PC-9 (cell line): ENCODE results near the gene UBE4A. TPM values are rescaled to one million over a fixed set of nuclear protein-coding genes. Genes with fewer than 3 reads are reported as not detected.

Experiments
- BruUV-seq: library from RNA; stranded (reverse); fragments of 400-500 nt; replicated peaks from 2 replicates; lab custom pipeline; 2021; lab: Mats Ljungman, UMichigan
- CTCF ChIA-PET: fragments of 300-600 bp; sonication (Branson Sonifier 250); formaldehyde crosslinking; loops from one replicate; lab custom pipeline; 2022; ENCODE audit warnings: antibody characterized with exemption; lab: Charles Lee
- POLR2A ChIA-PET: fragments of 300-600 bp; sonication (Branson Sonifier 250); formaldehyde crosslinking; loops from one replicate; lab custom pipeline; 2022; ENCODE audit warnings: antibody characterized with exemption; ENCODE audit not compliant: unreplicated experiment; lab: Charles Lee
- DNase-seq, 2 experiments: peaks; one replicate each; pipeline versions ENCODE4 v3.0.0 to v3.0.0-alpha.2; 2015 to 2022; ENCODE audit warnings: mixed read lengths in 1 of 2
- H2AFZ ChIP-seq: fragments of 200-600 bp; sonication (generic); 2 replicates; pipeline ENCODE4 v1.8.1; 2017; ENCODE audit warnings: antibody characterized with exemption
- H3F3A ChIP-seq: fragments of 200-600 bp; sonication (generic); 2 replicates; pipeline ENCODE4 v1.8.1; 2017; ENCODE audit warnings: antibody characterized with exemption, mild to moderate bottlenecking, low read depth; ENCODE audit not compliant: insufficient read depth
- H3K27ac ChIP-seq: fragments of 200-600 bp; sonication (generic); 2 replicates; pipeline ENCODE4 v1.6.1; 2016; ENCODE audit warnings: mixed run types
- H3K27me3 ChIP-seq: fragments of 200-600 bp; sonication (generic); 2 replicates; pipeline ENCODE4 v1.6.1; 2016; ENCODE audit warnings: low read depth, mixed run types; ENCODE audit not compliant: insufficient read depth
- H3K36me3 ChIP-seq: fragments of 200-600 bp; sonication (generic); 2 replicates; pipeline ENCODE4 v1.6.1; 2016; ENCODE audit warnings: low read depth, mixed run types
- H3K4me1 ChIP-seq: fragments of 200-600 bp; sonication (generic); replicated peaks from 2 replicates; pipeline ENCODE4 v1.6.1; 2016; ENCODE audit warnings: mixed run types; ENCODE audit not compliant: insufficient read depth
- H3K4me2 ChIP-seq: fragments of 200-600 bp; sonication (generic); 2 replicates; pipeline ENCODE4 v1.6.1; 2017; ENCODE audit warnings: mixed run types
- H3K4me3 ChIP-seq: fragments of 200-600 bp; sonication (generic); 2 replicates; pipeline ENCODE4 v1.6.1; 2016; ENCODE audit warnings: mixed run types
- H3K79me2 ChIP-seq: fragments of 200-600 bp; sonication (generic); 2 replicates; pipeline ENCODE4 v1.6.1; 2017; ENCODE audit warnings: low read depth, mixed run types
- H3K9me2 ChIP-seq: fragments of 200-600 bp; sonication (generic); 2 replicates; pipeline ENCODE4 v1.8.1; 2017; ENCODE audit warnings: mild to moderate bottlenecking; ENCODE audit not compliant: insufficient read depth
- H3K9me3 ChIP-seq: fragments of 200-600 bp; sonication (generic); 2 replicates; pipeline ENCODE4 v1.8.1; 2016; ENCODE audit warnings: low read depth; ENCODE audit not compliant: insufficient read depth
- H4K20me1 ChIP-seq: fragments of 200-600 bp; sonication (generic); 2 replicates; pipeline ENCODE4 v1.8.1; 2017; ENCODE audit not compliant: insufficient read depth
- CTCF ChIP-seq: fragments of 200-600 bp; sonication (generic); conservative IDR thresholded peaks from 2 replicates; pipeline ENCODE4 v1.6.1; 2017; ENCODE audit warnings: mixed run types, antibody characterized with exemption, mild to moderate bottlenecking, moderate library complexity
- EZH2 ChIP-seq: fragments of 200-600 bp; sonication (generic); IDR thresholded peaks from 2 replicates; pipeline ENCODE4 v1.8.0; 2017; ENCODE audit warnings: antibody characterized with exemption, low read depth
- intact Hi-C: fragments of 100-400 bp; cut with micrococcal nuclease; formaldehyde crosslinking; loops from one replicate; pipeline ENCODE4 v1.10.0; 2022; ENCODE audit not compliant: unreplicated experiment
- total RNA-seq: library from RNA; stranded (reverse); gene quantifications from 2 replicates; pipeline ENCODE4 v1.2.3, GENCODE V29; 2021

UBE4A gene
- total RNA-seq, 1 experiment from 2014 or later: 30.9 TPM

- CTCF ChIA-PET: no interaction called here
- Histone ChIP-seq H3K27ac (no peak overlapping the region), H3F3A (peaks cover 8% of the 10 kb centered on the region), H3K4me2 (no peak overlapping the region), H3K9me3 (no peaks in the 10 kb centered on the region), H3K36me3 (peaks cover 35% of the 10 kb centered on the region), H2AFZ (no peak overlapping the region), H3K4me1 (peaks cover 27% of the 10 kb centered on the region), H3K9me2 (no peaks in the 10 kb centered on the region), H3K79me2 (peaks cover 100% of the 10 kb centered on the region), H3K4me3 (no peak overlapping the region), H3K27me3 (no peaks in the 10 kb centered on the region), H4K20me1 (peaks cover 86% of the 10 kb centered on the region)
- BruUV-seq: no TSS peak
- intact Hi-C loops: no loop called here
- no peak for TF ChIP-seq CTCF
- TF ChIP-seq EZH2: no peak
- no peak for DNase-seq
- POLR2A ChIA-PET: interaction anchor here (0.7 kb wide), 1 partner anchor 65 kb away, joined by 9 read pairs; no protein-coding TSS in a partner anchor
Observed at GRCh38 chr11:118443590-118444218, 84.3 kb downstream of the UBE4A start.

GRCh38 chr11:118447423-118447822, 88.0 kb downstream of the UBE4A start:
- Histone ChIP-seq H3K4me2 (no peak overlapping the region), H2AFZ (no peak overlapping the region), H3K9me2 (no peaks in the 10 kb centered on the region), H3F3A (peaks cover 11% of the 10 kb centered on the region), H3K4me3 (no peak overlapping the region), H3K27me3 (no peaks in the 10 kb centered on the region), H3K36me3 (peaks cover 26% of the 10 kb centered on the region), H3K4me1 (no peaks in the 10 kb centered on the region; the same call in 1 of the 2 replicates), H4K20me1 (peaks cover 73% of the 10 kb centered on the region), H3K9me3 (no peaks in the 10 kb centered on the region), H3K27ac (no peak overlapping the region), H3K79me2 (peaks cover 93% of the 10 kb centered on the region)
- DNase-seq: no peak
- ChIA-PET POLR2A (no interaction called here), CTCF (interaction anchor here (0.6 kb wide), 1 partner anchor 92 kb away, joined by 4 read pairs; no protein-coding TSS in a partner anchor)
- intact Hi-C loops: no loop called here
- TF ChIP-seq EZH2 (no peak), CTCF (no peak)
- no TSS peak for BruUV-seq

GRCh38 chr11:118448294-118448693, 88.9 kb downstream of the UBE4A start:
- Histone ChIP-seq H3K27ac (no peak overlapping the region), H3F3A (peaks cover 11% of the 10 kb centered on the region), H3K79me2 (peaks cover 92% of the 10 kb centered on the region), H2AFZ (no peak overlapping the region), H3K9me3 (no peaks in the 10 kb centered on the region), H3K9me2 (no peaks in the 10 kb centered on the region), H3K36me3 (peaks cover 26% of the 10 kb centered on the region), H3K27me3 (no peaks in the 10 kb centered on the region), H3K4me3 (no peak overlapping the region), H4K20me1 (peaks cover 71% of the 10 kb centered on the region), H3K4me1 (no peaks in the 10 kb centered on the region), H3K4me2 (no peak overlapping the region)
- TF ChIP-seq CTCF (no peak), EZH2 (no peak)
- ChIA-PET POLR2A (interaction anchor here (0.5 kb wide), 1 partner anchor 15 kb away, joined by 8 read pairs; no protein-coding TSS in a partner anchor), CTCF (interaction anchor here (0.6 kb wide), 1 partner anchor 91 kb away, joined by 4 read pairs; no protein-coding TSS in a partner anchor)
- DNase-seq: no peak
- no TSS peak for BruUV-seq
- intact Hi-C loops: no loop called here

Other genes starting within 250 kb of the UBE4A start
- gene SCN4B, start 206.8 kb upstream of the UBE4A start, total RNA-seq: 0.08 TPM in 1 of 2 replicates, not detected in the other
- not detected in 2 replicates for gene SCN2B, start 183.0 kb upstream of the UBE4A start, total RNA-seq
- gene JAML, start 134.6 kb upstream of the UBE4A start, total RNA-seq: not detected in 2 replicates
- 13.4 and 16.8 TPM in 2 replicates for gene MPZL3, start 107.2 kb upstream of the UBE4A start, total RNA-seq
- 39.4 and 43.1 TPM in 2 replicates for gene MPZL2, start 95.3 kb upstream of the UBE4A start, total RNA-seq
- not detected in 2 replicates for gene CD3E, start 54.9 kb upstream of the UBE4A start, total RNA-seq
- not detected in 2 replicates for gene CD3D, start 16.9 kb upstream of the UBE4A start, total RNA-seq
- not detected in 2 replicates for gene CD3G, start 15.3 kb upstream of the UBE4A start, total RNA-seq
- gene ATP5MG, start 42.0 kb downstream of the UBE4A start, total RNA-seq: 240 and 248 TPM in 2 replicates
- 78.7 and 80.3 TPM in 2 replicates for gene KMT2A, start 76.9 kb downstream of the UBE4A start, total RNA-seq
- 0.41 and 1.4 TPM in 2 replicates for gene TTC36, start 167.9 kb downstream of the UBE4A start, total RNA-seq
- gene TMEM25, start 171.6 kb downstream of the UBE4A start, total RNA-seq: 14.1 and 21.2 TPM in 2 replicates
- 19.2 and 22.1 TPM in 2 replicates for gene IFT46, start 206.3 kb downstream of the UBE4A start, total RNA-seq
- 79.8 and 105 TPM in 2 replicates for gene ARCN1, start 212.8 kb downstream of the UBE4A start, total RNA-seq
- 122 and 125 TPM in 2 replicates for gene PHLDB1, start 248.0 kb downstream of the UBE4A start, total RNA-seq